PC-3 (cell line): ENCODE data around the gene PPM1L.

Source experiments
- CTCF ChIP-seq: fragments of 300-600 bp; sonication (generic); conservative IDR thresholded peaks from 2 replicates; pipeline ENCODE4 v1.5.1; 2017; ENCODE audit warnings: antibody characterized with exemption, low read depth, mild to moderate bottlenecking, low read length
- EZH2phosphoT487 ChIP-seq: fragments of 300-600 bp; sonication (generic); IDR thresholded peaks from 2 replicates; pipeline ENCODE4 v1.6.1; 2018; ENCODE audit warnings: mild to moderate bottlenecking, antibody characterized with exemption, low read length, borderline replicate concordance

GRCh38 chr3:161069511-161070251, 313.6 kb downstream of the PPM1L start:
- TF ChIP-seq CTCF: no peak
- TF ChIP-seq EZH2phosphoT487: no peak
